ENCODE data around the gene ITSN1. TPM values are rescaled to one million over a fixed set of nuclear protein-coding genes. Genes with fewer than 3 reads are reported as not detected.
"Not testable (repeated sequence)": the region's sequence is repeated elsewhere in the genome, so short reads cannot be mapped to it uniquely, and the experiment has no call there.

Gene ITSN1
- total RNA-seq, 1 donor from 2014 or later: 9.8 TPM

DNA sequence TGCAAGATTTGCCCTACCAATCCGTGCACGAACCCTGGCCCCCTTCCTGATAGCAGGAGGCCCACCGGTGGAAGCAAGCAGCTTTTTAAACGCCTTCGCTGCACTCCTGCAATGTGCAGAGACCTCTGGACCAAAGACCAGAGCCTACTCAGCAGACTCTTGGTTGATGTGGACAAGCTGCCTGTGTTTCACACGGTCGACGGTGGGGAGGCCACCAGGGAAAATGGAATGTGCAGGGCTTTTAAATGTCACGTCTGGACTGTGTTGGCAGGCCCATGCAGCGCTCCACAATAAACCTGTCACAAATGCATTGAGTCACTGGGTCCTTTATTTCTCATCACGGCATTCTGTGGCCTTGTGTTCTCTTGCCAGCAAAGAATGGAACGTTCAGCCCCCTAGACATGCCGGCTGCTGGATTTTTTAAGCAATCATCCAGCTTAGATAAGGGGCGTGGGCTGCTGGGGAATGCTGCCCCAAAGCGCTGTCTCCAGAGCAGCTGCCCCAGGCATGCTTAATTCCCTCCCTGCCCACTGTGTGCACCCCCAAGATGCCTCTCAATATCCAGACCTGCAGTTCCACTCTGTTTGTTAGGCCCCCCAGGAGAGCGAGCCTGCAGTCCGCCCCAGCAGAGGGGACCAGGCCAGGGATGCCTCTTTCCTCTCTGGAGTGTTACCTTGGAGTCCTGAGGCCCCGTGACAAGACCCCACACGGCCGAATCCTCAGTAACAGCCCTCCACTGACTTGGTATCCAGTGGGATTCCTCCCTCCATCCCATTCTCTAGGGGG lies 202.0 kb downstream of the ITSN1 start:
- ATAC-seq: no peak

DNA sequence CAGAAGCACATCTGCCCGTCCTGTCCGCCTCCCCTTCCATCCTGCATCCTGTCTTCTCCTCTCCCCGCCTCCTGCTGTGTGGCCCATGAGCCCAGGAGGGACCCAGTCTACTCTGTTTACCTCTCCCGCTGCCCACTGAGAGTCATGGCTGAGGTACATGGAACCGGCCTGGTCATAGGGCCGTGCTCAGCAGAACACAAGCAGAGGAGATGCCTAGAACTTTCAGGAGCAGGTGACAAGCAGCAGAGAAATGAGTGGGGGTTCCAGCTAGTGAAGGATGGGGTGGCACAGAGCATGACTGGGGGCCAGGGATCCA lies 202.5 kb downstream of the ITSN1 start:
- ATAC-seq: no peak

DNA sequence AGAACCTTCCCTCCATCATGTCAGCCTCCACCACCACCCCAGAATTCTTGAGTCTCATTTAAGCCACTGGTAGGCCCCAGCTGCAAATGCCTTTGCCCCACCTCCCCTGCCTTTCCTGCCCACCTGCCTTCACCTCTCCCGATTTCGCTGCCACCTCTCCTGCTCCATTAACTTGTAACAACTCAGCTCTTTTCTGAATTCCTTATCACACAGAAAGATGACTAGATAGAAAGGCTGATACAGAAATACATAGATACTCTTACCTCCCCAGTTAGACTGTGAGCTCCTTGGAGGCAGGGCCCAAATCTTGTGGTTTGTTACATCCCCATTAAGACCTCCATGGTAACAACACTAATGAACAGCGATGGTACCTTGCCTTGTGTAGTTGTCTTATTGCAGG lies 203.8 kb downstream of the ITSN1 start:
- ATAC-seq: no peak

DNA sequence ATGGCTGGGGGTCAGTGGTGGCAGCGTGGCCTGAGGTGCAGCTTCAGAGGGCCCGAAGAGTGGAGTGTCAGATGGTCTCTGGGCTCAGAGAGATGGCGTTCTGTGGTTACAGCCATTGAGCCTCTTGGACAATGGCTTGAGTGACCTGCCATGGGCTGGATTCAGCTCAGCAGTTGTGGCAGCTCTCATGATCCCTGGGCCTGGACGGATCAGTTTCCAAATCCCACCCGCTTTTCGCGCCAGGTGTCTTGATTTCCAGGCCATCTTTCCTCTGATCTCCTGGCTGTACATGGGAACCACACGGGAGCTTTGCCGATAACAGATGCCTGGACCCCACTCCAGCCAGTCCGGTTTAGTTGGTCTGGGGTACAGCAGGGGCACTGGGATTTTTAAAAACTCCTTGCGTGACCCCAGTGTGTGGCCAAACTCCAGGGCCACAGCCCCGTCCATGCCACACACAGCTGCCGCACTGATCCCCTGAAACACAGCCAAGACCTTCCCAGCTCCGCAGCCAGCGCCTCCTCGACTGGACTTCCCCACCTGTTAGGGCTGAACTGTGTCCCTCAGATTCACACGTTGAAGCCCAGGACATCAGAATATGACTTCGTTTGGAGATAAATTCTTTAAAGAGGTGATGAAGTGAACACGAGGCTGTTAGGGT lies 205.4 kb downstream of the ITSN1 start:
- ATAC-seq: no peak

DNA sequence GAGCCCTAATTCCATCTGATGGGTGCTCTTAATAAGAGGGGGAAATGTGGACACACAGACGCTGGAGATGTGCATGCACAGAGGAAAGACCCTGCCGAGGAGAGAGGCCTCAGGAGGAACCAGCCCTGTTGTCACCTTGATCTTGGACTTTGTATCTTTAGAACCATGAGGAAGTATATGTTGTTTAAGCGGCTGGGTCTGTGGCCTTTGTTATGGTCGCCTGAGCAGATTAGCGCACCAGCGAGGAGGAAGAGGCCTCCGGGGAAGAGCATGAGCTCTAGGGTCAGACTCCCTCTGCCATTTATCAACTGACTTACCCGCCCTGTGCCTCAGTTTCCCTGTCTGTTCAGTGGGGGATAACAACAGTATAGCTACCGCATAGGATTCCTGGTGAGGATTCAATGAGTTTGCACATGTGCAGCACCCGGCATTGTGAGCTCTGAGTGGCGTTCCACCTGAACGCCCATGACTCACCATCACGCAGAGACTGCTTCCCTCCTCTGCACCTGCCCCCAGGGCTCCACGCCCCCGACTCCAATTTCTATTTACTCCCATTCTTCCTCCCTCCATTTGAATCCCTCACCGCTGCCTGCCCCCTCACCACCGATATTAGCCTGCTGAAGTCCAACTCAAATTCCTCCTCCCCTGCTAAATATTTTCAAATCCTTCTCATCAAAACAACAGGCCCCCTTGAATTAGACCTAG lies 206.1 kb downstream of the ITSN1 start:
- peak; percentile 92 for ATAC-seq

DNA sequence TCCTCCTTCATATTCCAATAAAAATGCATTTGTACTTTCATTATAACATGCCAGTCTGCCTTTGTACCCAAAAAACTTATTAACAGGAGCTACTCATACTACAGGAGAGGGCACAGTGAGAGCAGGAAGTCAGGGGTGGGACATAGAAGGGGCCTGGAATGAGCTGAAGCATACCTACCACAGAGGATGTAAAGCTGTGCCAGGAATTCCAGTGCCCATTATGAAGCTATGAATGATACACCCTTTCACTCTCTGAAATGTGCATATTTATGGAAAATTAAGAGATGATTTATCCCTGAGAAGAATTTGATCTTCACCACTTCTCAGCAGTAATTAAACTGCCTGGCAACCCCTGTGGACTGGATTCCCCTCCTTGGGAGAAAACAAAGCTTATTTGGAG lies 207.5 kb downstream of the ITSN1 start:
- no peak for ATAC-seq

DNA sequence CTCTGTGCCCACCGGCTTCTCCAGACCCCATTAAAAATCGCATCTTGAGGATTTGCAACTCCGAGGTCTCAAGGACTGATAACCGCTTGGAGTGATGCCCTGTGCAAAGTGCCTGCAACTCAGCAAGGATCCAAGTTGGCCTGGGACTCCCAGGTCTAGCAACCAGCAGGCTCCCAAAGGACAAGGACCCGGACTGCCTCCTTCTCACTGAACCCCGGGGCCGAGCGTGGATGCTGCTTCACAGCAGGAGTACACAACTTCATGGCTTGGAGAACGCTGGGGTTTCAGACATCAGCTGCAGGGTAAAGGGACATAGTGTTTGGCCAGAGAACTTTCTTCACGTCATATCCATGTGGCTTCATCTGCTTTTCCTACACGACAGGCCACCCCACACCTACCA lies 208.1 kb downstream of the ITSN1 start:
- no peak for ATAC-seq

DNA sequence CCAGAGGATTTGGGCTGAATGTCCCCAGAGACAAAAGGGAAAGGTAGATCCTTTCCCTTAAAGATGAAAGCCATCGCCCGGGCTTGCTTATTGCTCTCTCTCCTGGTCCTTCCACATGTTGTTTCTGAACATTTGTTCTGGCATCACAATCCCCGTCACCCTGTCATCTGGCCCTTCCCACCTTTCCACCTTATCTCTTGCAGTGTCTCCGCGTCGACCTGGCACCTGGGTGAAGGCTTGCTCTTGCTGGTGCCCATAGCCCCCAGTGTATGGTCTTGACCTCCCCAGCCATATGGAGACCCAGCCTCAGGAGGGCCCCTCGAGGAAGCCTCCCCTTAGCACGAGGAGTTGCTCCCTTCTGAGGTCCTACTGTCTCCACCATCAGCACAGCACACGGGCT lies 208.7 kb downstream of the ITSN1 start:
- ATAC-seq: no peak

DNA sequence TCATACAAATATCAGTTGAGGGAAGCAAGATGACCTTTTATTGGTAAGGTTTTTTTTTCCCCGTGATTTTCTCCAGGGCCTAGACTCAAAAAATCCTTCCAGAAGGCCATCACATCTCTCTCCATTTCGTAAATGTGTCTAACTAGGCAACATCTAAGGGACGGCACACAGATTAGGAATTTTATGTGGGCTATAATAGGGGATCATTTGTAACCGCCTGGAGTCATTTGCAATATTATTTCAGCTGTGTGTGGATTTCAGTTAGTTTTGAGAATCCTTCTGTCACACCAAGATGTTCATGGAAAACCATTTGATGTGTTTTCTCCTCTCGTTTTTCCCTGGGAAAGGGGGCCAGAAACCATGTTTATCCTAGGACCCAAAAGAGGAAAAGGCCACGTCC lies 210.2 kb downstream of the ITSN1 start:
- ATAC-seq: no peak

DNA sequence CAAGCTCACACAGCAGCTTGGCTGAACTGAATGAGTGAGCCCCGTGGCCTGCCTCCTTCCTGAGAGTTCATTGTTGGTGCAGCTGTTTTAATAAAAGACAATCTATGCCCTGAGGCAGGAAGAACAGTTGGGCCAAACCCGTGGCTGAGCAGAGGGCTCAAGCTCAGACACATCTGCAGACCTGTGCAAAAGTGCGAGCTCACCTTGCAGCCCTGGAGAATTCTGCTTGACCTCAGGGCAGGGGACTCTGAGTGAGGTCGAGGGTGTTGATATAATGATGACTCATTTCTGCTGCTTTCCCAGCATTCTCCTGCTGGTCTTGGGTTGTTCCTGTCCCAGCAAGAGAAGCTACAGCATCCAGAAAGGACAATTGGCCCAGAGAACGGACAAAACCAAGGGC lies 212.3 kb downstream of the ITSN1 start:
- ATAC-seq: peak; percentile 80

DNA sequence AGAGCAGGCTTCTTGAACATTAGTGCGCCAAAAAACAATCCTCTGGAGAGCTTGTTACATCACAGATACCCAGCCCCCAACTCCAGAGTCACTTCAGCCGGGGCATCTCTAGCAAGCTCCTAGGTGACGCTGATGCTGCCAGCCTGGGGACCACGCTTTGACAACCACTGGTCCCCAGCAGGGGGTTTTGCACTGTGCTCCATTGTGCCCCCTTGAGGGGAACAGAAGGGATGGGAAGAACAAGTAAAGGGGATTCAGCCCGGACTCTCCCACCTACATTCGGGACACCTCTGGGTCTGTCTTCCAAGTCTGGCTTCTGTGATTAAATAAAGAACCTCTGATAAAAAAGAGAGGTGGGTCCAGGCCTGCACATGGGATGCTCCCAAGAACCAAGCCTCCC lies 212.9 kb downstream of the ITSN1 start:
- ATAC-seq: no peak

DNA sequence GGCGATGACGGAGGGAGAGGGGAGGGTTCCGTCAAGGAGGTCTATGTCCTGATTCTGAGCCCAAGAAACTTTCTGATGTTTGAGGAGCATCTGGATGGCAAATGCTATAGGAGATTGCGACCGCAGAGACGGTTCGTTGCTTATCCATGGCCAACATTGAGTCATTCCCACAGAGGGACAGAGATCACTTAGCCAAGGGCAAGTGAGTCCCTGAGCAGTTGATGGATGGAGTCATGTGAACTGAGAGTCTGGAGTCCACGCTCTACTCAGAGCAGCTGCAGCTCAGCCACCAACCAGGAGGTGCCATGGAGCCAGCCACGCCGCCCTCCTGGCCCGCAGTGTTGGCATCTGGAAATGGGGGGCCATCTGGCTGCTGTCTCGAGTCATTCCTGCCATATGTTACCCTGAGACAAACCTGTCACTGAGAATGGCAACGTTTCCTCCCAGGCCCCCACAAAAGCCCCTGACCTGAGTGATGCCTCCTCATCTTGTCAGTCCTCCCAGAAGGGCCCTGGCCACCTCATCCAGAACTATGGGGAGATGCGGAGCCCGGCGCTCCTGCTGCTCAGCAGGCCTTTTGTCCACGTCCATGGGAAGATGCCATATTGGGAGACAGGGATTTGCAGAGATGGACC lies 214.7 kb downstream of the ITSN1 start:
- ATAC-seq: no peak

DNA sequence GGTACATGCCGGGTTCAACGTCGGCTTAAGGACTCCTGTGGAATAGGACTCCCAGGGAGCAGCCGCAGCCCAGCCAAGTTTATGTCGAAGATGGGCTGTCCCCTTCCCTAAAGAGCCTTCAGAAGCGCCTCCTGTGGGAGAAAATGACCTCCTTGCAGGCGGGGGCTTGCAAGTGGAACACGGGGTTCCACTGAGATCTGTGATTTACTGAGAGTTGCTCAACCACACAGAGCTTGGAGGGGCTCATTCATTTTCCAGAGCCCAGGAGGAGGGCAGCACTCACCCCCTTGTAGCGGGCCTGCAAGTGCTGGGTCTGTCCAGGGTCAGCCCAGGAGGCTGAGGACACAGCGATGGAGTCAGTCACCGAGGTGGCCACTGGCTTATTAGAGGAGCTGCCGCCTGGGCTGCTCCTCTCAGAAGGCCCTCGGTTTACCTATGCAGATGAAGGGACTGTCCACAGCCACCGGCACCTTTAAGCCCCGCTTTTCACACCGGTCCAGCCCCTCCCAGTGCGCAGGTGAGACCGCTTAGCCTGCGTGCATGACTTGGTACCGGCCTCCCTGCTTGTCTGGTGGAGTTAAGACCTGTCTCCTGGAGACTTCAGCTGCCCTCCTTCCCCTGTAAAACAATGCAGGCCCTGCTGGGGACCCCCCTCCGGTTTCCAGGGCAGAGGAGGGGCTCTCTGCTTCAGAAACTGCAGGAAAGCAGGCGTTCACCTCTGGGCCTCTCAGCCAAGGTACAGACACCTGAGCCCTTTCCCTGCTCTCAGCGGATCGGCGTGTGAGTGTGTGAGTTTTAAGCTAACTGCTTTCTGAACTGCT lies 215.8 kb downstream of the ITSN1 start:
- ATAC-seq: no peak

DNA sequence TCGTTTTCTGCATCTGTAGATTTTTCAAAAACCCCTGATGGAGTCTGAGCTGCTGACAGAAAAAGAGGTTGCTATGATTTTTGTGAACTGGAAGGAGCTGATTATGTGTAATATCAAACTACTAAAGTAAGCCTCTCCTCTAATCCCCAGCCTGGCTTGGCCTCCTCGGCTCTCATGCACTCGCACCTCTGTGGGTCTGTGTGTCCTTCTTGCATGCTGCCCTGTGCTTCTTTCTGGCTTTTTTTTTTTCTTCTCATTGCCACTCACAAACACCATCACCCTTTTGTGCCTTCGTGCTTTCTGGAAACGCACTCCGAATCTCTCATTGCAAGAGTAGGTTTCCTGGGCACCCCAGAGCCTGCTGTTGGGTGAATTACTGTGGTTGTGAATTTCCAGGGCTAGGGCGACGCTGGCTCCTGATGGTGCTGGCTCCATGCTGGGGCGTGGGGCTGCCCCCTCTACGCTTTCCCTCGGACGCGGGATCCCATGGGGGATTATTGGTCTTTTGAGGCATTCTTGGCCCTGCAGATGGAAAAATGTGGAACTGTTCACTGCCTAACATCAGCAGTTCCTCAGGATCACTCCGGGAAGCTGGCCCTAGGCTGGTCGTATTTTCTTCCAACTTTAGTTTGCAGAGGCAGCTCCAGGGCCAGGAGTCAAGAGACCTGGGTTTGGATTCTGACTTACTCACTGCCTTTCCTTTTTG lies 216.5 kb downstream of the ITSN1 start:
- no peak for ATAC-seq

DNA sequence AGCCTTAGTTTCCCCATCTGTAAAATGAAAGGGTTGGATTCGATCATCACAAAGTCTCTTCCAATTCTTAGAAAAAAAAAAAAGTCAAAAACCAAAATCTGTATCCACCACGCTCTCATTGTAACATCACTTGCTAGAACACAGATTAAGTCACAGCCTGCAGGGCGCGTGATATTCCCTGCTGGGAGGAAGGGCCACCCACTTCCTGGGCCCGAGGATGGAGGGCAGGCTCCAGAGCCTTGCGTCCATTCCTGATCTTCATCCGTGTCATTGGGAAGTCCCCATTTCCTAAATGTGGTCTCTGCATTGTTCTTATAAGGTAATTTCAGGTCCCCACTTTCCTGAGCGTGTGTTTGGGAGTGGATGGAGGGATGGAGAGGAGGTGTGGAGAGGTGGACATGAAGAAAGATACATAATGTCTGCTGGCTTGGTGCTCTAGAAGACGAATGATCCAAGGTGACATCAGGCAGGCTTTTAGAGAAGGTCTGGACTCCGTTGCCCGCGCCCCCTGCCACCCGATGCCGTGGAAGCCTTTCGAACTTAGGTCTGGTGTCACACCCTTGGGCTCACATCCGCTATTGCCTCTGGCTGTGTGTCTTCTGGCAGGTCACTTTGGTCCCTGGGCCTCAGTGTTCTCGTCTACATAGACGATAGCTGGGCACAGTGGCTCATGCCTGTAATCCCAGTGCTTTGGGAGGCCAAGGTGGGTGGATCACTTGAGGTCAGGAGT lies 217.2 kb downstream of the ITSN1 start:
- ATAC-seq: no peak

DNA sequence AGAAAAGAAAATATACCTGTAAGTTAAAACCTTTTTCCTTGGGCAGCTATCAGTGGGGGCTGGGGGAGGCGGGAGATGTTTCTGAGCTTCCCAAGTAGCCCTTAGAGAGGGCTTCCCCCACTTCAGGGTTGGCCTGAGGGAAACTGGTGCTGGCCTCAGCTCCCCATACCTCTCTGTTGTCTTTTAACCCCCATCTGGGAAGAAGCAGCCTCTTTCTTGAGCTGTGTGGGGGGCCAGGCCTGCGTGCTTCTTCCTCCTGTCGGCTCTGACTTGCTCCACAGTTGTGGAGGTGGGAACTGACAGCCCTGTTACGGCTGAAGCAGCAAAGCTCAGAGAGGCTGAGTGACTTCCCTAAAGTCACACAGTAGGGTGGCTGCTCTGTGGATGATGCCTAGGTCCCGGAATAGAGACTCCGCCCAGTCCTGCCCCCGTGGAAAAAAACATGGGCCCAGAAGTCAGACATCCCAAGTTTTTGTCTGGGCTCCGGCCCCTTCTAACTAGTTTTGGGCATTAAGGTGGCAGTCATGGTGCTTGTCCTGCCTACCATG lies 218.1 kb downstream of the ITSN1 start:
- ATAC-seq: no peak

DNA sequence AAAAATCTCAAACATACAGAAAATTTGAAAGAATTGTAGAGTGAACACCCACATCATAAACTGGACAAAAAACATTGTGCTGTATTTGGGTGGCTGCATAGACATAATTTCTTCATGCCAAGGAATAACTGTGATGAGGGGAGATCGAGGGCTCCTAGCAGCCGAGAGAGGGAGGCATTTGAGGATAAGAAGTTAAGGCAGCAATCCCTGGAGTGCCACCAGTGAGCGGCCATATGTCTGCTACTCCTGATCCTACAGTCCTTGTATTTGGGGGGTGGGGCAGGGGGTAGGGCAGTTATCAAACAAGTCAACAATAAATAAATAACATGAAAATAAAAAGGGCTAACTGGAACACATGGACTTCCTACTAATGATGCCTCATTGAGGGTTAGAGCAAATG lies 218.8 kb downstream of the ITSN1 start:
- no peak for ATAC-seq

DNA sequence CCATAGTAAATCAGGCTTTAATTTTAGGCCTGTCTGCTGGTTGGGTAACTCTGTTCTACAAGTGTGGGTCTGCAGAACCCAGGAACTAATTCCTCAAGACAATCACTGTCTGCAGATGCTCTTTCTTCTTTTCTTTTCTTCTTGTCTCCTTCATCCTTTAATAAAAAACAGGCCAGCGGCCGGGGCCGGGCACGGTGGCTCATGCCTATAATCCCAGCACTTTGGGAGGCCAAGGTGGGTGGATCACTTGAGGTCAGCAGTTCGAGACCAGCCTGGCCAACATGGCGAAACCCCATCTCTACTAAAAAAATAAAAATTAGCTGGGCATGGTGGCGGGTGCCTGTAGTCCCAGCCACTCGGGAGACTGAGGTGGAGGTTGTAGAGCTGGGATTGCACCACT lies 220.9 kb downstream of the ITSN1 start:
- ATAC-seq: not testable (repeated sequence)

DNA sequence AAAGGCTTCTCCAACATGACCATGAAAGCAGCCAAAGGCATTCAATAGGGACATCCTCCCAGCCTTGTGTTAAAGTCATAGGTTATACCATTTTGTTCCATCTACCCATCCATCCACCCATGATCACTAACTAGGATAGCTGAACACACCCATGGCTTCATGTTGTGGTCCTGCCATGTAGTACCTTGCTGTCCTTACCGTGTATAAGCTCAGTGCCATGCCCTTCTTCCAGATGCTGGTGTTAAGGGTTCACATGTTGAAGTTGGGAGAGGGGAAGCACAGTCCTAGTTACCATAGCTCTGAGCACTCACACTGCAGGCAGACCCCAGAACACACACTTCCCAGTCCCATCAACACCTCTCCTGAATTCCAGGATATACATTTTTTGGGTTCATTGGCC lies 221.8 kb downstream of the ITSN1 start:
- ATAC-seq: no peak

DNA sequence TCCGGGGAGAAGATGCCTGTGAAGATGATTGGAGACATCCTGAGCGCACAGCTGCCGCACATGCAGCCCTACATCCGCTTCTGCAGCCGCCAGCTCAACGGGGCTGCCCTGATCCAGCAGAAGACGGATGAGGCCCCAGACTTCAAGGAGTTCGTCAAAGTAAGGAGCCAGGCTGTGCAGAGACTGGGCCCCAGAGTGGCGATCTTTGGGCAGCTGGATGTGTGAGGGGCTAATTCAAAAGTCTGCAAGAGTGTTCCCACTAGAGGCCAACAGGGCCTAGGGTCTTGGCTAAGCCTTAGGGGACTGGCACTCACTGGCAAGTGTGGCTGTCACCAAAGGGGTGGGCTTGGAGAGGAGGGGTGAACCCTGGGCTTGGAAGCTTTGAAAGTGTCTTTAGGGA lies 222.9 kb downstream of the ITSN1 start:
- no peak for ATAC-seq

DNA sequence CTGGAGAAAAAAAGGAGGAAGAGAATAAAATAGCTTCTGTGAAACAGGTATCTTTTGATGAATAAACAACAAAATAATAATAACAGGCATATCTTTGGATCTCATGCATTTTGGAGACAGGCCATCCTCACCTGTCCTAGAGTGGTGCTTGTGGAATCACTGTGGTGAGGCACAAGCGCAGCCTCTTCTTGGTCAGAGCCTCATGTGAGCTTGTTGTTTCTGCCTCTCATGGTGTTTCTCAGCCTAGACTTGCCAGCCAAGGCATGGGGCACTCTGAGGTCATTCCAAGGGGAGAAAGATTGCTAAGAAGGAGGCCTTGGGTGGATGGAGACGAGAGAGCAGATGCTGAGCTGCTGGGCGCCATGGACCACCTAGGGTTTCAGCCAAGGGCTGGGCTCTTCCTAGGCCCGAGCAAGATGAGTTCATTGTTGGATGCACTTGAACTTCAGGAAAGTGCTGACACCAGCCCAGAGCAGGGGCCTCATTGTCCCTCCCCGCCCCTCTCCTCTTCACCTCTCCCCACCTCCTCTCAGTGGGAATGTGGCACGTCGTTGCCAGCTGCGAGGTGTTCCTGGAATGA lies 223.8 kb downstream of the ITSN1 start:
- no peak for ATAC-seq
